ENCODE results near the gene PKP2.

Gene PKP2

DNA sequence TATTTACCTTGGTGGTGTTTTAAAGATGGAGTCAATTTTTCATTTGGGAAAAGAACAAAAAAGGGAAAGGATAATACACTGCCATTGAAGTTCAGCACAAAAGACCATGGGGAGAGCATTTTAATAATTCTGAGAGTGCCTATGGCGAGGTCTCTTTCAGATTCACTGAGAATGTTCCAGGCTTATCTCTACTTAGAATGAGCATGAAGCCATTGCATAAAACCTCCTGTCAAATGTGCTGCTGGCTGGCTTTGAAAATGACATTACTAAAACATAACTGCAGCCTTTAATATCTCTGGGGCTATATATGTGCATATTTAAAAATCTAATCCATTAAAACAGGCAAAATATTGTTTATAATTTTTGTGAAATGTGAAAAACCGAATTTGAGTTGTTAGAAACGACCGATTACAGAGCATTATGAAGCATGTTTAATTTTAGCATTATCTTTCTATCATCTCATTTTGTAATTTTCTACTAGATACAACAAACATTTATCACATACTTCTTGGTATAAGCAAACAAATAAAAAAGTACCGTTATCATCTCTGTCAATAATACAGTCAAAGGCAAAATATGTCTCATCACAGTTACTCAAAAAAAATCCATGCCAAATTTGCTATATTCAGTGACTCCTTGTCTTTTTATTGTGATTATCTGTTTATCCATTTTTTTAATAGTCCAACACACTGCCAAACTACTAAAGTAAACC, 95.2 kb downstream of the PKP2 start:
- peak in 1 of 2 experiments; percentile 6 for DNase-seq

DNA sequence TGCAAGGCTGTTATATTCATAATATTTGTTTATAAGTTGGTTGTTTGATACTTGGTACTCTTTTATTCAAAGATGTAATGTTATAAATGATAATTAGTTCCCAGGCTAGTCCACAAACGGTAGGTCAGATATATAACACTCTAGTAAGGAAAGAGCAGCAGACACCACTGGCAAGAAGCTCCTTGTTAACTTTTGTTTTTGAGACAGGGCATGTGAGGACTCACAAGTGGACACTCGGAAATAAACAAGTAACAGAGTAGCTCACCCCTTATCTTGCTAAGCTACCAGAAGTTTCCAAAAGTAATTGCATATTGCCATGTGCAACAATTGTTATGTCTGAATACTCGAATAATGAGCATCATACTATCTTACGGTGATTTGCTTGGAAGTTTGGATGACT, 102.3 kb downstream of the PKP2 start:
- no peak for DNase-seq

DNA sequence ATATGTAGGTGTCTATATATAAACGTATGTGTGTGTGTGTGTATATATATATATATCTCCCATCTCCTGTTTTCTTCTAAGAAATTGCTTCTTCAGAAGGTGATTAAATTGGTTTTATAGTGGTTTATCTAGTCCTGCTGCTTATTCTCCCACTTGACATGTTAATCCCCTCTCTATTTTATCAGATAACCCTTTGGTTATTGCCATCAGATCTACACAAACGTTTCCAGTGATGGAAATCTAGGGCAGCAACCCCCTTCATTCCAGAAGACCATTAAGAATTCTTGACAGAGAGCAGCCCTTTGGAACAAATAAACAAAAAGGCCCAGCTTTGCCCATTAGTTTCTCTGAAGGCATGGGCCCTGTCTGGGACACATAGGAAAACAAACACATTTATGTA, 106.7 kb downstream of the PKP2 start:
- no peak for DNase-seq

DNA sequence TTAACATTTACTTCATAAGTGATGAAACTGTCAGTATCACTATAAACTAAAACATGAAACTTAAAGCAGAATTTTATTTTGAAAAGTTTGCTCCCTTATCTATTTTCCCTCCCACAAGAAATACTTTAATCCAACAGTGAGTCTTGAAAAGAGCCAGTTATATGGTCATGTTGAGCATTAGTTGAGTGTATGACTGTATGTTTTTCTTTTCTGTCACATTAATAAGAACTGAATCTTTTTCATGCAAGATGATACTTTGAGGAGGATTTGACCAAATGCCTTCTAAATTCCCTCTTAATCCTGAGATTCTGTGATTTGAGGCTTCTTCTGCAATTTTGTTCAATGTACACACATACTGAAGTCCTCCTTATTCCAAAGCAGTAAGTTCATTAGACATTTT, 107.1 kb downstream of the PKP2 start:
- DNase-seq = no peak

DNA sequence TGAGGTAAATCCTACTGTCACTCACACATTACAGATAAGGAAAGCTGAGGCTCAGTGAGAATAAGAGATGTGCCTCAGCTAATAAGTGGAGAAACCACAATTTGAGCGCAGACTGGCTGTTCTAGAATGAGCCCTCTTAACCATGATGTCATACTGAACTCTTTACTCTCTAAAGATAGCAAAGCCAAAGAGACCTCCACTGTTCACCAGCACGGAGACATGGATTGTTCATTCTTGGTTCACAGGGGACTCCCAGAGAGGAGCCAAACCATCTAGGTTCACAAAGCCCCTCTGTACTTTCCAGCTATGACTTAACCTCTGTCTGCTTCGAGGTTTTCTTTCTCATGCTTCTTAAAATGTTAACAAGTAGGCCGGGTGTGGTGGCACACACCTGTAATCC, 108.2 kb downstream of the PKP2 start:
- no peak for DNase-seq

DNA sequence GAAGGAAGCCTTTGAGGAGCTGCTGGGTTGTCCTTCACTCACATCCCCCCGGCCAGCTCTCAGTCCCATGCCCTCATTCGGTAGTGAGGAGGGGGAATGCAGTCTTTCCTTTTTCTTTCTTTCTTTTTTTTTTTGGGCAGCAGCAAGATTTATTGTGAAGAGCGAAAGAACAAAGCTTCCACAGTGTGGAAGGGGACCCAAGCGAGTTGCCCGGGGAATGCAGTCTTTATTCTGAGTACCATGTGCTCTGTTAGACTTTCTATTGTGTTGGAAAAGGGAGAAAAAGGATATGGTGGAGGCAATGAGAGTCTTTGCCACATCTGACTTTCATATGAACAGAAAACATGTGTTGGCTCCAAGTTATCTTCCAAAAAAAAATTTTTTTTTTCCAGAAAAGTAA, 111.0 kb downstream of the PKP2 start:
- DNase-seq = no peak

DNA sequence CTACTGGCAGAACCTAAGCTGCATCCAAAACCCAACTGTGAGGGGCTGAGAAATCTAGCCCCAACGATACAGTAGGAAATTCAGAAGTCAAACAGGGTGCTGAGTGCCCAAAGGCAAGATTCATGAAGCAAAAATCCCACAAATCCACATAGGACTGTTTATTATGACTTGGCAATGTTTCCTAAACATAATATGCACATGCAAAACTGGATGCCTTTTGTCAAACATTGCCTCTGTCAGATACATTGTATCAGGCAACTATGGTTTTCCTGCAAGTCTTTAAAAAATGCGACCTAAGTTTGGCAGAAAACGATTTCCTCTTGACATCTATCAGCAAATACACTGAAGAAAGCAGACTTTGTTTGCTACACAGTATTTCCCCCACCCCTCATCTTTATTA, 113.5 kb downstream of the PKP2 start:
- no peak for DNase-seq

DNA sequence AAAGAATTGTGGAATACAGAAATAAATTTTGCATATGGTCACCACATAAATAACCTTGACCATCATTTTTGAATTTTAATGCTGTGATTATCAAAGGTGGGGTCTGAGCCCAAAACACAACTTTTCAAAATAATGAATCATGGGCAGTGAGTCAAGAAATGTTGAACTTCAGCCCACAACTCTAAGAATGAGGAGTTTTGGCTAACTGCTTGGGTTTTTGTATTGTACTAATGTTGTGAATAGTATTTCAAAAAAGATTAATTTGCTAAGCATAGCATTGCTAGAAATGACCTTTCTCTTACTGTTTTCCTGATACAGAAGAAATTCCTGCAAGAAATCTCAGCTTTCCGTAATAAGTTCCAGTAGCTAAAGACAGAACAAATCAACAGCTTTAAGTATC, 116.5 kb downstream of the PKP2 start:
- DNase-seq = no peak

DNA sequence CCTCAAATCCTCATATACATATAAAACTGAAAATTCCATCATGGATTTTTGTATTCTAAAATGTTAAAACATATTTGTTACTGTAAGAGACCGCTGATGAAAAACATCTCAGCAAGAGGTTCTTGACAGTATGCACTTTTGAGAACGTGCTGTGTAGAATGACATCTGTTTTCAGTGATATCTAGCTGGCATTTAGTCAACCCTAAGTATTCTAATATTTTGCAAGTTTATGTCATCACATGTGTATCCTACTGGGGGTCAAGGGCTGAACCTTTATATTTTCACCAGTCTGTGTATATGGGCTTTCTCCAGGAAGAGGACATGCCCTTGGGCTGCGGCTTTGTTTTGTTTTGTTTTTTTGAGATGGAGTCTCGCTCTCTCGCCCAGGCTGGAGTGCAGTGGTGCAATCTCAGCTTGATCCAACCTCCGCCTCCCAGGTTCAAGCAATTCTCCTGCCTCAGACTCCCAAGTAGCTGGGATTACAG, 118.8 kb downstream of the PKP2 start:
- DNase-seq = no peak

DNA sequence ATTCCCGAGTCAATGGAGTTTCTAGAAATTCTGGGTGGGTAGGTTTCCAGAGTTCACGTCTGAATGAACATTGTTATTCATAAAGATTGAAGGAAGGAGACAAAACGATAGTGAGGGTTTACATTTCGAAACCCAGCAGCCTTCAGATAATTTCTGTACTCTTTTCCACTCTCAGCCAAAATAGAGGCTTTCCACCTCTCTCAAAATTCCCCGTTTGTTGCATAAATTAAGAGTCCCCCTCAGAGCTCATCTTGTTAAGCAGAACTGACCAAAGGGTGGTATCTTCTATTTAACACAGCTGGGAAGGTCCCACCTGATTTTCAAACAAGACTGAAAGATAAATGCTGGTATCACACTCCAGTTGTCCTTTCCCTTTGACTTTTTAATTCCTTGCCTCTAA, 119.4 kb downstream of the PKP2 start:
- no peak for DNase-seq

DNA sequence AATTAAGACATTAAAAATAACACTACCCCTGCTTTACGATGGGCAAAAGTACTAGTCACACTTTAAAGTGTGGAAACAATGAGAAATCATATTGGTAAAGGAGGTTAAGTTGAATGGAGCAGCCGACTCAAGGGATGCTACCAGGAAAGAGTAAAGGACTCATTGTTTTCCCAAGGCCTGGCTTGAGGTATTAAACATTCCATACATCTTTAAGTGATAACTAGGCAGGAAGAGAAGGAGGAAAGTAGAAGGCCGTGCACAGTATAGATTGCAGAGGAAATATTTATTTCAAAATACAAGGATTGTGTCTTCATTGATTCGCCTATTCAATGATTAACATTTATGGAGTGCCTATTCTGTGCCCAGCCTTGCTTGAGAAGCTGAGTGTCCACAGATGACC, 120.3 kb downstream of the PKP2 start:
- DNase-seq = no peak

DNA sequence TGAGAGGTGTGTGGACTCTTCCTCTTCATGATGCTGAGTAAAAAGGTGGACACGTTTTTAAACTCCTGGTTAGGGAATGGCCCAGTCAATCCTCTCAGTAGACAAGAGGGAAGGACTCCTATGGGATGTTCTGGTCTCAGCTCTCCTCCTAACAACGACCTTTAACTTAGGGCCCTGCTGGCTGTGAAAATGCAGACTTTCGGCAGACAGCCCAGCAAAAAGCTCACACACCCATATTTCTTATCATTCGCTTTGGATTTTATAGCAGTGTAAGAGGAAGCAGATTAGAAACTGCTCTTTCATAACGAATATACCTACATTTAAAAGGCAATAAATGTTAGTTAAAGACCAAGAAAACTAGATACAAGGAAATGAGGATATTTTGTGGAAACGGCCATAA, 122.9 kb downstream of the PKP2 start:
- no peak for DNase-seq

DNA sequence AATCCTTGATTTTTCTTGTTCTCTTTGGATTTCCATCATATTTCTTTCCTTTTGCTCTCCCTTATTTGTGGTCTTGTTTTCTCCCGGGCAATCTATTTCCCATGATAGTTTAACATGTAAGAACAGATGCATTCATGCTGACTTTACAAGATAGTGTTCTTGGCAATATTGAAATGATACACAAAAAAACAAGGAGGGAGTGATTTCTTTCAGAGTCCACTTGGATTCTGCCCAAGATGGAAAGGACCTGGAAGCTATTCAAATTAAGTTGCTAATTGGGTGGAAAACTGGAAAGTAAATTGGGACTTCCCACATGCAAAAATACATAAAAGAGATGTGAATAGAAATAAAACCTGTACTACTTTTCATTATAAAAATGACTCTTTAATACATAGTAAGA, 126.4 kb downstream of the PKP2 start:
- no peak for DNase-seq

DNA sequence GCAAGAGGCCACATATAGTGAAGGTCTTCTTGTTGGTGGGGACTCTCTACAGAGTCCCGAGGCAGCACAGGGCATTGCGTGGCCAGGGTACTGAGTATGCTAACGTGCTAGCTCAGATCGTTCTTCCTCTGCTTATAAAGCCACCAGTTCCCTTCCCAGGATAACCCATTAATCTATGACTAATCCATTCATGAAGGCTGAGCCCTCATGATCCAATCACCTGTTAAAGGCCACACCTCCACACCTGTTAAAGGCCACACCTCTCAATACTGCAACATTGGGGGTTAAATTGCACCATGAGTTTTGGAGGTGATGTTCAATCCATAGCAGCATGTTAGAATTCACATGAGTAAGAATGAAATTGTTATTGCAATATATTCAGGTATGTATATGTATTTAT, 128.1 kb downstream of the PKP2 start:
- no peak for DNase-seq

DNA sequence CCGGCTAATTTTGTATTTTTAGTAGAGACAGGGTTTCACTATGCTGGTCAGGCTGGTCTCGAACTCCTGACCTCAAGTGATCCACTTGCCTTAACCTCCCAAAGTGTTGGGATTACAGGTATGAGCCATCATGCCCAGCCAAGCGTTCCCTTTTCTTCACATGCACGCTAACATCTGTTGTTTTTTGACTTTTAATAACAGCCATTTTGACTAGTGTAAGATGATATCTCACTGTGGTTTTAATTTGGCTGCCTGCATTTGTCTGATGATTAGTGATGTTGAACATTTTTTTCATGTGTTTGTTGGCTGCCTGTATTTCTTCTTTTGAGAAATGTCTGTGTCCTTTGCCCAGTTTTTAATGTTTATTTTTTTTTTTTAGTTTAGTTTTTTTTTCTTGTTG, 130.7 kb downstream of the PKP2 start:
- DNase-seq = no peak

DNA sequence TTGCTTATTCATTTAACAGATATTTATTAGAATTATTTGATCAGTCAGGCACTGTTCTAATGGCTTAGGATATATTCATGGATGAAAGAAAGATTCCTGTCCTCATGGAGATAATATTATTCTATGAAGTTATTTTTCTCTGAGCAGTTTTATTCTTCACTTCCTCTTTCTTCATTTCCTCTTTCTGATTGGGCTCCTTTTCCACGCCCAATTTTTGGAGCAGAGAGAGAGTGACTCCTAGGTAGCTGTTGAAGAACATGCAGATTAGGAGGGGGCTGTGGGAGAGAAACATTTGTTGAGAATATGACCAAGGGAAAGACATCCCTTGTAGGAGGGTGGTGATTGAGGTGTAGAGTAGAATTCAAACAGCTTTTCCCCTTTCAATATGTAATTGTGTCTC, 134.9 kb downstream of the PKP2 start:
- DNase-seq = no peak

DNA sequence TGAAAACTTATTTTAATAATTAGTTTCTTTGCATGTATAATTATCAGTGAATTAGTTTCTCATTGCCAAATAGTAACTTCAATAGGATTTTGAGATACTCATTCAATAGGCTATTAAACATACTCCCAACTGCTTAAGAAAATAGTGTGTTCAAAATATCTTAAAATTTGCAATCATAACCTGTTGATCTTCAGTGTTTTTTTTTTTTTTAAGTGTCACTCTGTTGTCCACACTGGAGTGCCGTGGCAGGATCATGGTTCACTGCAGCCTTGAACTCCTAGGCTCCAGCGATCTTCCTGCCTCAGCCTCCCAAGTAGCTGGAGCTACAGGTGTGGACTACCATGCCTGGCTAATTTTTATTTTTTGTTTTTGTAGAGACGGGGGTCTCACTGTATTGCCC, 139.4 kb downstream of the PKP2 start:
- DNase-seq = no peak

DNA sequence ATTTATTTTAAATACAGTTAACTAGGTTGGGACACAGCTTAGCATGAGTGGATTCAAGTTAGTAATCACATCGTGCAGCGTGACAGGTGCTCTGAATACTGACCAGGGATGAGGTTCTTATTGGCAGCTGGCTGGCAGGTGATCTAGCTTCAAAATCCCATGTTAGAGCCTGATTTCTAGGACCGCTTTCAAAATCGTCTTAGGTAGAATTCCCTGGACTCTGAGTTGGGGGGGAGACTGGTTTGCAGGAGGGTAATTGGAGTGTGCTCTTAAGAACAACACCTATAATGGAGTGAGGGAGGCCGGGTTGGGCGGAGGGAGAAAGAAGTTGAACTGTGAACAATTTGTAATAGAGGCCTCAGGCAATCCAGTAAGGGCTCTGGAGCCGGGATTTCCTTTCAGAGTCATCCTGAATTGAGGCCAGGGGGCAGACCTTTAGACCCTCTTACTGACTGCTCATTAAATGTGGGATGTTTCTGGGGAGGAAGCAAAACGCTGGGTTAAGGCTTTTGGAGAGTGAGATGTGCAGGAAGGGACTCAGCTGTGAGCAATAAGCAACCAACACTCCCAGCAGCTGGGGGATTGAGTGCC, 140.0 kb downstream of the PKP2 start:
- no peak for DNase-seq

DNA sequence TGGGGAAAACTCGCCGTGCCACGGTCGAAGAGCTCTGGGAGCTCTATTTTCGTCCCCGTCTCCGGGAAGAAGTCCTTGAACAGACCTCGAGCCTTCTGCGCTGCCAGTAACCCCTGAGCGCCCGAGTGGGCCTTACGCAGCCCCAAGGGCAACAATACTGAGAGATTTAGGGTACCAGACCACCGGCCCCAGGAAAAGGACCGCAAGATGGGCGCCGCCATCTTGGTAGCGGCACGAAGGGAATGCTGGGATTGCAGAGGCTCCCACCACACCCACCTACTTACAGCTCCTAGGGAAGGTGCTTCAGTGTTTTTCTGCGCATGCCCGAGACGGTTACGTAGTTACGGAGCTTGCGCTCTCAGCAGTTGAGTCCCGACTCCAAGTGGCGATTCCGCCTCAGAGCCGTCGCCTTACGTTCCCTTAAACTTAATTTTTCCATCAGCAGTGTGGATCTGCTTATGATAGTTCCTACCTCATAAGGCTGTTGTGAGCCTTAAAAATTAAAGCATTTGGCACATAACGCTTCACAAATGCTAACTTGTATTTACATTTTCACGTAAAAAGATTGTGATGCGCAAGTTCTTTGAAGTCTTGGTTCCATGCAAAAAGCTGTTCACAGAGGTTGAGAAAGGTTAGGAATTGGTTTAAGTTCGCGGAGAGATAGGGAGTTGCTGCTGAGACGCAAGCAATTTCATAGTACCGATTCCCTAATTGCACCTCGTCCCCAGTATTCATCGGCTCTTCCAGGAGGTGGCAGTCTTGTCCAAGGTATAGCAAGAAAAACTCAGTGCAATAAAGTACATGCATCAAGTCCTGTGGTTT, 140.7 kb downstream of the PKP2 start, which contains the start of gene YARS2:
TSS of gene YARS2 (minus strand) at position 244 of the 822 bp plus-strand sequence. CDS start at position 221, 23 bp downstream.
- DNase-seq = peak; percentile 97 to 98

DNA sequence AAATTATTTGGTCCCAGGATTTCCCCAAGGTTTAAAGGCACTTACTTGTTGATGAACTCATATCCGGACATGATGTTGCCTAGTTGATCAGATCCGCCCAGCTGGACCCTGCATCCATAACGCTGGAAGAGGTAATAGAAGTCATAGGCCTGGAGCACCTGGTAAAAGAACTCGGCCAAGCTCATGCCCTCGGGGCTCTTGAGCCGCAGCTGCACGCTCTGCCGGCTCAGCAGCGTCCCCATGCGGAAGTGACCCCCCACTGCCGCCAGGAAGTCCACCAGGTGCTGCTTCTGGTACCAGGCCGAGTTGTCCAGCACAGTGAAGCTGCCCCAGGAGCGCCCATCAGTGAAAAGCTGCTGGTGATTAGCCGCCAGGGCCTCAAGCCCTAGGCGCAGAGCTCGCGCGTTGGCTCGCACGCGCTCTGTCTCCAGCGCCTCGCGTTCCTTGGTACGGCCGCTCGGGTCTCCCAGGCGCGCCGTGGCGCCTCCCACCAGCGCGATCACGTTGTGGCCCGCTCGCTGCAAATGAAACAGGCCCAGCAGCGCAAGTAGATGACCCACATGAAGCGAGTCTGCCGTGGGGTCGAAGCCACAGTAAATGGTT, 141.4 kb downstream of the PKP2 start:
- DNase-seq = peak; percentile 90

DNA sequence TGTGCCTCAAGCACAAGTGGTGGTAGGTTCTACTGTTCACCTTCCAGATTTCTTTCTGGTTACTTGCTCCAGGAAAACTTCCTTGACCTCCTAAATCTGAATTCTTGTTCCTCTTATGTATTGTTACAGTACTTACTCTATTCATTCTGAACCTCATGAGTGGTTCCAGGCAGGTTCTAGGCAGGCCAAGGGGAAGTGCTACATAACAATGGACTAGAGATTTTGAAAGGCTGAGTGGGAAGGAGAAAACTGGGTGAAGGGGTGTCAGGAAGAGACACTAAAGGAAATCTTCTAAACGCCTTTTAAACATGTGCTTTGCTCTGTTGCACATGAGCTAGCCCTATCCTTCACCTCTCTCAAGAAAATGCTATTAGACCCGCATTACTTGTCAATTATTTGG, 142.5 kb downstream of the PKP2 start:
- DNase-seq = no peak

DNA sequence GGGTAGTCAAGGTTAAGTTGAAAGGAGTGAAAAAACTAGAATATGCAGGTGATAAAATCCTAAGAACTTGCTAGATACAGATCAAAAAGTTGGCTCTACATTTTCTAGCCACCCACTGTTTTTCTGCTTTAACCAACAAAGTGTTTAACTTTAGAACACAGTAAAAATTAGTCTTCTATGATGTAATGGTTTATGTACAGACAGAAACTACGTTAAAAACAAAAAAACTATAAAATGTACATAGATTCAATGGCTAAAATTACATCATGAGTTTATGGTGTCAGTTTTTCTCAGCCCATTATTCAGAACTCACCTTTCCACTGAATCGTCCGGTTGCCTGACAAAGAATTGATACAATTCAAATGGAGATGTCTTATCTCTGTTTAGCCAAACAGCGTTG, 143.0 kb downstream of the PKP2 start:
- DNase-seq = no peak

DNA sequence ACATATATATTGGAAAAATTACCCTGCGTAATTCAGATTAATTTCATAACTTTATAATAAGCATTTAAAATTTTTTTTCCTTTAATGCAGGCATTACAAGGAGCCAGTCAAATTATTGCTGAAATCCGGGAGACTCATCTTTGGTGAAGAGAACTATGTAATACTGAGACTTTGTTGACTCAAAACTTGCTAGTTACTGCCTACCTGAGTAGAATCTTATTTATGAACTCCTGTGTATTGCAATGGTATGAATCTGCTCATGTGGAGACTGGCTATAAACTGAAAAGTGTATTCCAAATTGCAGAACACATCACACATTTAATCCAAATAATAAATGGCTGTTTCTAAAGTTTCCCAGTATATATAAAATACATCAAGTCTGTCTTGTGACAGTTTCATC, 153.3 kb downstream of the PKP2 start:
- DNase-seq = no peak

DNA sequence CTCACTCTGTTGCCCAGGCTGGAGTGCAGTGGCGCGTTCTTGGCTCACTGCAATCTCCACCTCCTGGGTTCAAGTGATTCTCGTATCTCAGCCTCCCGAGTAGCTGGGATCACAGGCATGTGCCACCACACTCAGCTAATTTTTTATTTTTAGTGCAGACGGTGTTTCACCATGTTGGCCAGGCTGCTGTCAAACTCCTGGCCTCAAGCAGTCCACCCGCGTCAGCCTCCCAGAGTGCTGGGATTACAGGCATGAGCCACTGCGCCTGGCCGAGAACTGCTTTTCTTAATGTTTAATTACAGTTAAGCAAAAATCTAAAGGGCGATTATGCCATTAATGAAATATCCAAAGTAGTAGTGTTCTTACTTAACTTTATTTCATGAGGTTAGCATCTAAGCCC, 154.4 kb downstream of the PKP2 start:
- no peak for DNase-seq
